Trophoblast cell (in vitro differentiated cells and primary cell): ENCODE data around the gene DGKK.

Experiments used
- DNase-seq, 2 donors: peaks; one replicate each; pipeline ENCODE4 v3.0.0-alpha.2; 2016
- H2AFZ ChIP-seq: 2 replicates; pipeline ENCODE4 v1.6.1; 2013; ENCODE audit warnings: low read length, moderate library complexity, mild to moderate bottlenecking; ENCODE audit not compliant: insufficient read depth, poor library complexity
- H2AK5ac ChIP-seq: 2 replicates; pipeline ENCODE4 v1.6.1; 2013; ENCODE audit warnings: mild to moderate bottlenecking, low read length
- H2BK120ac ChIP-seq: 2 replicates; pipeline ENCODE4 v1.6.1; 2013; ENCODE audit warnings: low read length, mild to moderate bottlenecking, moderate library complexity; ENCODE audit not compliant: insufficient read depth, poor library complexity
- H2BK12ac ChIP-seq: 2 replicates; pipeline ENCODE4 v1.6.1; 2013; ENCODE audit warnings: mild to moderate bottlenecking, low read length, moderate library complexity
- H2BK5ac ChIP-seq: 2 replicates; pipeline ENCODE4 v1.6.1; 2013; ENCODE audit warnings: low read length, low read depth, moderate library complexity, mild to moderate bottlenecking; ENCODE audit not compliant: poor library complexity
- H3K14ac ChIP-seq: 2 replicates; pipeline ENCODE4 v1.6.1; 2013; ENCODE audit warnings: mild to moderate bottlenecking, low read length
- H3K18ac ChIP-seq: 2 replicates; pipeline ENCODE4 v1.6.1; 2013; ENCODE audit warnings: mild to moderate bottlenecking, low read length
- H3K23ac ChIP-seq: 2 replicates; pipeline ENCODE4 v1.6.1; 2013; ENCODE audit warnings: low read length
- H3K27ac ChIP-seq: 2 replicates; pipeline ENCODE4 v1.5.1; 2013; ENCODE audit warnings: low read depth, mild to moderate bottlenecking, inconsistent platforms, low read length, moderate library complexity
- H3K27me3 ChIP-seq: 2 replicates; pipeline ENCODE4 v1.6.1; 2013; ENCODE audit warnings: inconsistent platforms, mild to moderate bottlenecking, low read length, moderate library complexity; ENCODE audit not compliant: insufficient read depth
- H3K36me3 ChIP-seq, 2 experiments: 1 replicate in 1 of 2; 2 replicates in 1 of 2; pipeline ENCODE4 v1.6.1; 2013; ENCODE audit warnings: low read length in 2 of 2, mild to moderate bottlenecking in 2 of 2, moderate library complexity in 1 of 2; ENCODE audit not compliant: insufficient read depth in 2 of 2, control insufficient read depth in 1 of 2
- H3K4ac ChIP-seq: 2 replicates; pipeline ENCODE4 v1.6.1; 2013; ENCODE audit warnings: low read depth, mild to moderate bottlenecking, low read length, moderate library complexity
- H3K4me1 ChIP-seq, 2 experiments: 1 replicate in 1 of 2; 2 replicates in 1 of 2; pipeline ENCODE4 v1.6.1; 2013; ENCODE audit warnings: low read length in 2 of 2, mild to moderate bottlenecking in 2 of 2, moderate library complexity in 1 of 2; ENCODE audit not compliant: insufficient read depth in 2 of 2, control insufficient read depth in 1 of 2
- H3K4me2 ChIP-seq: 2 replicates; pipeline ENCODE4 v1.6.1; 2013; ENCODE audit warnings: inconsistent platforms, mild to moderate bottlenecking, low read length, moderate library complexity
- H3K4me3 ChIP-seq: 2 replicates; pipeline ENCODE4 v1.5.1; 2013; ENCODE audit warnings: mild to moderate bottlenecking, low read depth, low read length, inconsistent platforms
- H3K79me1 ChIP-seq: one replicate; pipeline ENCODE4 v1.6.1; 2013; ENCODE audit warnings: low read length
- H3K79me2 ChIP-seq: 2 replicates; pipeline ENCODE4 v1.6.1; 2013; ENCODE audit warnings: low read length, mild to moderate bottlenecking; ENCODE audit not compliant: control insufficient read depth, insufficient read depth, poor library complexity
- H3K9ac ChIP-seq: 2 replicates; pipeline ENCODE4 v1.6.1; 2013; ENCODE audit warnings: mild to moderate bottlenecking, low read length
- H3K9me3 ChIP-seq: 2 replicates; pipeline ENCODE4 v1.6.1; 2013; ENCODE audit warnings: low read depth, mild to moderate bottlenecking, control low read depth, inconsistent platforms, low read length; ENCODE audit not compliant: insufficient read depth
- H4K12ac ChIP-seq: 2 replicates; pipeline ENCODE4 v1.6.1; 2013; ENCODE audit warnings: low read depth, mild to moderate bottlenecking, low read length, moderate library complexity
- H4K8ac ChIP-seq: 2 replicates; pipeline ENCODE4 v1.6.1; 2013; ENCODE audit warnings: low read depth, mild to moderate bottlenecking, low read length, moderate library complexity
- H4K91ac ChIP-seq: one replicate; pipeline ENCODE4 v1.6.1; 2013; ENCODE audit warnings: low read depth, mild to moderate bottlenecking, low read length, moderate library complexity
- WGBS: extraction: QIAGEN DNeasy Blood & Tissue Kit; methylation state at CpG from one replicate; pipeline ENCODE4 v1.1.7; 2013; ENCODE audit warnings: missing lambda C conversion rate; ENCODE audit not compliant: insufficient read length, insufficient coverage; ENCODE audit errors: extremely low coverage; 5-methylcytosine and 5-hydroxymethylcytosine counted together

Gene DGKK

DNA sequence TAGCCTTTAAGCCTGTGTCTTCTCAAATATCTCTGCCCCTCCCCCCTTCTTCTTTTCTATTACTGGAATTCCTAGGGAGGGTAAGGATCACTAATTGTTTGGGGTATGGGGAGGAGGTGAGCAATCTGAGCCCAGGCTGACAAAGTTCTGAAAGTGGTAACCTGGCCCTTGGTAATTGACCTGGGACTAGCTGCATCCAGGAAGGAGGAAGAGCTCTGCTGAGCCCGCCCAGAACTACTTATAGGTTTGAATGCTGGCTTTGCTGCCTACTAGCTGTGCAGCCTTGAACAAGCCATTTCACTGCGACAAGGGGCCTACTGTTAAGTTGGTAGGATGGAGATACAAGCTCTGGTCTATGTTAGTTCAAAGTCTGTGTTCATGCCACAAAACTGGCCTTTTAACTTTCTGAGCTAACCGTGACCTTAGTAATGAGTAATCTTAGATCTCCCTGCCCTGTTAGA lies 37.8 kb downstream of the DGKK start:
- Histone ChIP-seq H2AK5ac (no peak overlapping the region), H3K27ac (peak overlapping the region; percentile 61), H3K36me3 (no peaks in the 10 kb centered on the region), H3K23ac (no peak overlapping the region), H2BK120ac (no peak overlapping the region), H3K4me1 (peaks cover 8 to 21% of the 10 kb centered on the region in 2 experiments), H3K79me1 (peaks cover 8% of the 10 kb centered on the region), H3K9ac (no peak overlapping the region), H3K18ac (no peak overlapping the region), H4K91ac (no peak overlapping the region), H3K4ac (no peak overlapping the region), H3K79me2 (no peaks in the 10 kb centered on the region), H3K4me2 (no peak overlapping the region), H2BK12ac (no peak overlapping the region), H4K12ac (no peak overlapping the region), H3K4me3 (no peak overlapping the region), H3K9me3 (no peaks in the 10 kb centered on the region), H3K27me3 (no peaks in the 10 kb centered on the region), H3K14ac (no peak overlapping the region), H2AFZ (no peak overlapping the region), H4K8ac (no peak overlapping the region), H2BK5ac (peak overlapping the region; percentile 59)
- DNase-seq = no peak
- WGBS = no CpG with 5 or more reads among the region's 3 CpGs

DNA sequence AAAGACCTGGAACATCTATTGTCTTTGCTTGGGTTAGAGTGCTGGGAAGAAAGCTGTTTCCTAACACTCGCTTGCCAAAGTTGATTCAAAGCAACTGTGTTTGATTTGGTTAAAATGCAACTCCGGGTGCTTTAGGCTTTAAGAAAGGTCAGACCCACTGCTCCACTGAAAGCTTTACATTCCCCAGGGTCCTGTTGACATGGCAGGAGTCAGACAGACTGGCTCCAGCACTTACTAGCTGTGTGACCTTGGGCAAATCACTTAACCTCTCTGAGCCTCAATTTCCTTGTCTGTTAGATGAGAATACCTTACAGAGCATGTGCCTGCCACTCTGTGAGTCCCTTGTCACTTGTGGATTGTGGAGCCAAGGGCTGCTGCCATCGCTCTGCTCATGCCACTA lies 39.0 kb downstream of the DGKK start:
- peak overlapping the region; percentile 83 for H2BK5ac ChIP-seq
- no peak overlapping the region for H3K4me2 ChIP-seq
- H3K36me3 ChIP-seq = no peaks in the 10 kb centered on the region
- H3K27ac ChIP-seq = peak overlapping the region; percentile 83
- no peak for DNase-seq
- H2BK12ac ChIP-seq = peak overlapping the region; percentile 62
- peak overlapping the region; percentile 68 for H2BK120ac ChIP-seq
- H3K27me3 ChIP-seq = no peaks in the 10 kb centered on the region
- no peak overlapping the region for H2AFZ ChIP-seq
- H3K18ac ChIP-seq = peak overlapping the region; percentile 71
- peak overlapping the region; percentile 58 for H3K14ac ChIP-seq
- no peak overlapping the region for H2AK5ac ChIP-seq
- no peak overlapping the region for H3K23ac ChIP-seq
- no peak overlapping the region for H4K8ac ChIP-seq
- no CpG with 5 or more reads among the region's 3 CpGs for WGBS
- peak overlapping the region; percentile 30 for H4K91ac ChIP-seq
- H3K79me2 ChIP-seq = no peaks in the 10 kb centered on the region
- H3K79me1 ChIP-seq = peaks cover 8% of the 10 kb centered on the region
- no peaks in the 10 kb centered on the region for H3K9me3 ChIP-seq
- no peak overlapping the region for H4K12ac ChIP-seq
- H3K4ac ChIP-seq = no peak overlapping the region
- no peak overlapping the region for H3K9ac ChIP-seq
- H3K4me1 ChIP-seq = peaks cover 8 to 21% of the 10 kb centered on the region in 2 experiments
- H3K4me3 ChIP-seq = no peak overlapping the region

DNA sequence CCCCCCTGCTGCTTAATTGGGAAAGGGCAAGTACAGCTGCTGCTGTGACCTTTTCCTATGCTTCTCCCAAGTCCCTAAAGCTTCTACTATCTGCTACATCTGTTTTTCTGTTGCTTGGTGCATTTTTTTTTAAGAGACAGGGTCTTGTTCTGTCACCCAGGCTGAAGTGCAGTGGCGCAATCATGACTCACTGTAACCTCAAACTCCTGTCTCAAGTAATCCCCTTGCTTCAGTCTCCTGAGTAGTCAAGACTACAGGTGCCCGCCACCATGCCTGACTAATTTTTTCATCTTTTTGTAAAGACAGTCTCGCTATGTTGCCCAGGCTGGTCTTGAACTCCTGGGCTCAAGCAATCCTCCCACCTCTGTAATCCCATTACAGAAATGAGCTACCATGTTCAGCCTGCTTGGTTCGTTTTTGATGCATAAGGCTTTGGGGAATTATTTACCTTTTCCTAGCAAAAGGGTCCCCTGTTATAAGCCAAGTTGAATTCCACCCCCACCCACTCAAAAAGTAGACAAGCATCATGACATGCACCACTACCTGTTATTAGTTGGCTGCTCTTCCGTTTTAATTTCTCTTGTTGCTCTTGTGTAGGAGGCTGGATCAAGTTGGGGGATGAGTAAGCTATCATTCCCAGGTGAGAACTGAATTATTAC lies 39.6 kb downstream of the DGKK start:
- WGBS = no CpG with 5 or more reads among the region's 5 CpGs
- no peak overlapping the region for H3K4me2 ChIP-seq
- no peak overlapping the region for H2AK5ac ChIP-seq
- no peak overlapping the region for H3K9ac ChIP-seq
- H3K23ac ChIP-seq = no peak overlapping the region
- no peaks in the 10 kb centered on the region for H3K36me3 ChIP-seq
- peak overlapping the region; percentile 62 for H4K12ac ChIP-seq
- H3K27me3 ChIP-seq = no peaks in the 10 kb centered on the region
- no peak overlapping the region for H3K14ac ChIP-seq
- peaks cover 8 to 21% of the 10 kb centered on the region in 2 experiments for H3K4me1 ChIP-seq
- peaks cover 8% of the 10 kb centered on the region for H3K79me1 ChIP-seq
- no peaks in the 10 kb centered on the region for H3K9me3 ChIP-seq
- no peaks in the 10 kb centered on the region for H3K79me2 ChIP-seq
- H4K8ac ChIP-seq = no peak overlapping the region
- H3K27ac ChIP-seq = peak overlapping the region; percentile 83
- H3K4ac ChIP-seq = no peak overlapping the region
- no peak overlapping the region for H2AFZ ChIP-seq
- no peak overlapping the region for H2BK12ac ChIP-seq
- H3K4me3 ChIP-seq = no peak overlapping the region
- peak overlapping the region; percentile 35 for H4K91ac ChIP-seq
- H3K18ac ChIP-seq = no peak overlapping the region
- peak; percentile 29 to 52 for DNase-seq
- no peak overlapping the region for H2BK5ac ChIP-seq
- H2BK120ac ChIP-seq = peak overlapping the region; percentile 30

DNA sequence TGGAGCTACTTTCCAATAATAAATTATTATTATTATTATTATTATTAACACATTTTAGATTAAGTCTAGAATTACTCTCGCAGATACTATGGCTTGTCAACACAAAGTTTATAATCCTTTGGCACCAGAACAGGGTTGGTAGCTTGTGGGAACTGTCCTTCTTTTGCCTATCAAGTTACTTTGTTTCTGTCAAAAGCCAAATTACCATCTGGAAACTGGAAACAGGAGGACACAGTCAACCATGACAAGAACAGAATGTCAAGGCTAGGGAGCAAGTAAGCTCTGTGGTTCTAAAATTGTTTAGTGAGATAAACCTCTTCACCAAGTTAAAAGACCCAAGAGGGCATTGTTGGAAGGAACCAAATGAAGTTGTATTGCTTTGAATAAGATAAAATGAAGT lies 42.5 kb downstream of the DGKK start:
- Histone ChIP-seq H3K79me2 (no peaks in the 10 kb centered on the region), H3K4me1 (peaks cover 6 to 12% of the 10 kb centered on the region in 2 experiments), H2BK5ac (no peak overlapping the region), H4K8ac (no peak overlapping the region), H4K12ac (no peak overlapping the region), H4K91ac (no peak overlapping the region), H3K79me1 (peaks cover 8% of the 10 kb centered on the region), H3K9me3 (no peaks in the 10 kb centered on the region), H3K18ac (no peak overlapping the region), H3K36me3 (no peaks in the 10 kb centered on the region), H3K23ac (no peak overlapping the region), H3K4ac (no peak overlapping the region), H2BK120ac (no peak overlapping the region), H3K9ac (no peak overlapping the region), H3K27ac (no peak overlapping the region), H3K27me3 (no peaks in the 10 kb centered on the region), H3K4me3 (no peak overlapping the region), H2BK12ac (no peak overlapping the region), H2AFZ (no peak overlapping the region), H3K4me2 (no peak overlapping the region), H2AK5ac (no peak overlapping the region), H3K14ac (no peak overlapping the region)
- no peak for DNase-seq
- WGBS = no CpG with 5 or more reads among the region's 1 CpG
